Inflammatory macrophage (primary cell): Measurements from ENCODE around the gene TLE6.
"Not testable (repeated sequence)": the region's sequence is repeated elsewhere in the genome, so short reads cannot be mapped to it uniquely, and the experiment has no call there.

Experiments used
- DNase-seq, 2 donors: peaks; one replicate each; pipeline ENCODE4 v3.0.0-alpha.2; 2020 to 2022

Gene TLE6

DNA sequence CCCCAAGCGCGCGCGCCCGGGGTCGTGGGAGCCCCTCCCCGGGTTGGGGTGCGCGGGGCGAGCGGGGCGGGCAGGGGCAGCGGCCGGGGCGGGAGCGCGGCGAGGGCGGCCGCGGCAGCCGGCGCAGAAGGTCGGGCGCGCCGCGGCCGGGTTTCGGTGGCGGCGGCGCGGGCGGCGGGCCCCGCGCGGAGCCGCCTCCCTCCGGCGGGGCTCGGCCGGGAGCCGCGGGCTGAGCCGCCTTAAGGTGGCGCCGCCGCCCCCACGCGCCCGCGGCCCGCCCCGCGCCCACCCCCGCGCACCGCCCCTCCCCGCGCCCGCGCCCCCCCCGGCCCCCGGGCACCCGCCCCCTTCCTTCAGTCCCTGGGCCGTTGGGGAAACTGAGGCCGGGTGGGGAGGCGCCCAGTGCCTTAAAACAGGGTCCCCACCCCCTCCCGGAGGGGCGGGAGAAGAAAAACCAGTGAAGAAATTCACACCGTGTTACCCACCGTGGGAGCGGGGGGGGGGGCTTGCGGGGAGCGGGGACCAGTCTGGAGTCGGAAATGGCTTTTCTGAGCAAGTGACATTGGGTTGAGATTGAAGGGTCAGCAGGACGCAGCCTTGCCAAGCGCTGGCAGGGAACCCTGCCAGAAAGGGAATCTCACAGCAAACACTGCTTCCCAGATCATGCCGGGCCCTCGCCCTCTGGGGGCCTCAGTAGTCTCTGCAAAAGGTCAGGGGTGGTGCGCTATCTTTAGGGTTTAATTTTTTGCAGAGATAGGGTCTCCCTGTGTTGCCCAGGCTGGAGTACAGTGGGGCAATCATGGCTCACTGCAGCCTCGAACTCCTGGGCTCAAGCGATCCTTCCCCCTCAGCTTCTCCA, 51.9 kb downstream of the TLE6 start, which contains the start of gene TLE2:
Gene TLE2, minus strand, starts transcription at position 216 of the 859 bp plus-strand sequence. CDS start 376 bp downstream, outside the sequence.
- DNase-seq, result no peak

- DNase-seq, result no peak
Measured at GRCh38 chr19:3031607-3031867, 54.2 kb downstream of the TLE6 start.

GRCh38 chr19:3033595-3034405, 56.4 kb downstream of the TLE6 start:
- no peak for DNase-seq

- no peak for DNase-seq
Measured at GRCh38 chr19:3034406-3034655, 57.0 kb downstream of the TLE6 start.

DNA sequence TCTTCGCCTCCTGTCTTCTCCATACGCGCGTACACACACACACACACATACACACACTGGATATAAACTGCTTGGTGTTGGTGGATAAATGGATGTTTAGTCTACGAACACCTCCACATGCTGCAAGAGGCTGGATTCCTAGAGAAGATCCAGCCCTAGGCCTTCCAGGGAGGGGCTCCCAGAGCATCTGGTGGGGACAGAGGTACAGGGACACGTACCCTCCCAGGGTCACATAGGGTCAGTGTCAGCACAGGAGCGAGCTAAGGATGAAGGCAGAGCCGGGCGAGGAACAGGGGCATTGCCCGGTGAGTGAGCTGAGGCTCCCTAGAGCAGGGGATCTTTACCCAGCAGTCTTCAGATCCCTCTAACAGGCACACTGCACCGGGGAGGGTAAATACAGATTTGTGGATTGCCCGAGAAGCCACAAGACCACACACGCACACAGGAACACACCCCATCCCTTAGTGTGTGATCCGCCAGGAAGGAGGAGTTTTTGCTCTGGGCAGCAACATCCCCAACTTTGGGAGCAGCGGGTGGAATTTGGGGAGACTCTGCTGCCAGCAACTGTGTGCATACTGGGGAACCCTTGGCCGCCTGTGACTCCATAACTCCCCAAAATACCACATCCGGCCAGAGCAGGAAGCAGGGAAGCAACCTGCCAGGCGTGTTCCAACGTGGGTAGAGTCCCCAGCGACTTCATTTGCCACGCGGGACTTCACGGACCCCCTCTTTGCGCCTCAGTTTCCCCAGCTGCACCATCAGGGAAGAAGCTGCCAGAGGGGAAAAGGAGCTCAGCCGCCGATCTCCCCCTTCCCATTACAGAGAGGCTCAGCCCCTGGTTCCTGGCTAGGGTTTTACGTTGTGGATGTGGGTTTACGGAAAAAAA, 57.5 kb downstream of the TLE6 start:
- DNase-seq, result peak; percentile 42 to 54

DNA sequence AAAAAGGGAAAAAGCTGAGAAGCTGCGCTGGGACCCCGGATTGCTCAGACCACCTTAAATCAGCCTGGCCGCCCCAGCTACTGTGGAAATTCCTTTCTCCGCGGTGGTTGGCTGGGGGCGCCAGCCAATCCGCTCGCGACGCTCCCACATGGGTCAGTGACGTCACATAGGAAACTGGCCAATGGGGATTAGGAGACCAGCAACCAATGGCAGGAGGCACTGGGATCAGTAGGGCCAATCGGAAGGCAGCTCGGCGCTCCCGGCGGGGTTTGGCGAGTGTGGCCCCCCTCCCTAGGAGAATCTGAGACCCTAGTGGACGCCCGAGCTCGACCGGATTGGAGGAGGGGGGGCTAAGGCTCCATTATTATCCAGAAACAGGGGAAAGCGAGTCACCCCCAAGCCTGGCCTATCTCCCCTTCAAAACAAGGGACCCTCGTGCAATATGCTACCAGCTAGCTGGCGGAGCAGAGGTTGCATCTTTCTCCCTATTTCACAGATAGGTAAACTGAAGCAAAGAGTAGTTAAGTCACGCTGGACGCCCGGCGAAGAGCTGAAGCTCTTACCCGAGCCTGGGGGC, 58.3 kb downstream of the TLE6 start:
- peak; percentile 98 to 100 for DNase-seq

- DNase-seq, result peak; percentile 88
Measured at GRCh38 chr19:3036119-3036976, 59.0 kb downstream of the TLE6 start.

GRCh38 chr19:3036977-3037544, 59.7 kb downstream of the TLE6 start:
- not testable (repeated sequence) for DNase-seq

DNA sequence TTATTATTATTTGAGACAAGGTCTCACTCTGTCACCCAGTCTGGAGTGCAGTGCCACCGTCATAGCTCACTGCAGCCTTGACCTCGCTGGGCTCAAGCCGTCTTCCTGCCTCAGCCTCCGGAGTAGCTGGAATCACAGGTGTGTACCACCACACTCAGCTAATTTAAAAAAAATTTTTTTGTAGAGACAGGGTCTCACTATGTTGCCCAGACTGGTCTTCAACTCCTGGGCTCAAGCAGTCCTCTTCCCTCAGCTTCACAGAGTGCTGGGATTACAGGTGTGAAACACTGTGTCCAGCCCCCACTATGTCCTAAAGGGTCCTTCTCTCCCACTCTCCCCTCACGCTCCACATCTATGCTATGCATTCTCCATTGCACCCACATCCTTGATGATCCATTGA, 60.9 kb downstream of the TLE6 start:
- DNase-seq, result no peak

- DNase-seq, result no peak
Measured at GRCh38 chr19:3039125-3039524, 61.8 kb downstream of the TLE6 start.

DNA sequence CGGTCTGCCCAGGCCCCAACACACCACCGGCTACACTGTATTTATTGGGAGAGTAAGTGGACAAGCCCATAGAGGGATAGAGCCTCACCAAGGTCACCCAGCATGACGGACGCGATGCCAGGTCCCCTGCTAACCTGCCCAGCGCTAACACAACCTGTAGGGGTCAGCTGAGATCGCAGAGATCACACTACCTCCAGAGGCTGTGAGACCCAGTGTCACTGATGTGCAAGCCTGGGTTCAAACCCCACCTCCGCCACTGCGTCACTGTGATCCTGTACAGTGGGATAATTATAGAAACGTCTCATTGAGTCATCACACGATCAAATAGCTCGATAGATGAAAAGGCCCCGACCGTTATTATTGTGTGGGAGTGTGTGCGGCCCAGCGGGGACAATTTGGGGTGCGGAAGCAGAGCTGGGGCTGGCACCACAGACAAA, 62.3 kb downstream of the TLE6 start:
- DNase-seq, result no peak

DNA sequence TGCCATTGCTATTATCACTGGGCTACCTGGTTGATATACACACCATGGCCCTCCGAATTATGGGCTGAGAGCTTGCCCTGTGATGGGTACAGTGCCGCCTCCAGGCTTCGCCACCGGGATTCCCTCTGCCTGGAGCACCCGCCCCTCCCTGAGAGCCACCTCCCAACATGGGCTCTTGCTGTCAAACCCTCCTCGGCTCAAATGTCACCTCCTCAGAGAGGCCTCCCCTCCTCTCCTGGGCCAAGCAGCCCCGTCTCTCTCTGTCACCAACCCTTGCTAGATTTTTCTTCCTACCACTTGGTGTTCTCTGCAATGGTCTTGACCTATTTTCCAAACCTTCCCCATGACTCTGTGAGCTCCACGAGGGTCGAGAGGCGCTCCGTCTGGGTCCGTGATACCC, 64.0 kb downstream of the TLE6 start:
- DNase-seq, result no peak

DNA sequence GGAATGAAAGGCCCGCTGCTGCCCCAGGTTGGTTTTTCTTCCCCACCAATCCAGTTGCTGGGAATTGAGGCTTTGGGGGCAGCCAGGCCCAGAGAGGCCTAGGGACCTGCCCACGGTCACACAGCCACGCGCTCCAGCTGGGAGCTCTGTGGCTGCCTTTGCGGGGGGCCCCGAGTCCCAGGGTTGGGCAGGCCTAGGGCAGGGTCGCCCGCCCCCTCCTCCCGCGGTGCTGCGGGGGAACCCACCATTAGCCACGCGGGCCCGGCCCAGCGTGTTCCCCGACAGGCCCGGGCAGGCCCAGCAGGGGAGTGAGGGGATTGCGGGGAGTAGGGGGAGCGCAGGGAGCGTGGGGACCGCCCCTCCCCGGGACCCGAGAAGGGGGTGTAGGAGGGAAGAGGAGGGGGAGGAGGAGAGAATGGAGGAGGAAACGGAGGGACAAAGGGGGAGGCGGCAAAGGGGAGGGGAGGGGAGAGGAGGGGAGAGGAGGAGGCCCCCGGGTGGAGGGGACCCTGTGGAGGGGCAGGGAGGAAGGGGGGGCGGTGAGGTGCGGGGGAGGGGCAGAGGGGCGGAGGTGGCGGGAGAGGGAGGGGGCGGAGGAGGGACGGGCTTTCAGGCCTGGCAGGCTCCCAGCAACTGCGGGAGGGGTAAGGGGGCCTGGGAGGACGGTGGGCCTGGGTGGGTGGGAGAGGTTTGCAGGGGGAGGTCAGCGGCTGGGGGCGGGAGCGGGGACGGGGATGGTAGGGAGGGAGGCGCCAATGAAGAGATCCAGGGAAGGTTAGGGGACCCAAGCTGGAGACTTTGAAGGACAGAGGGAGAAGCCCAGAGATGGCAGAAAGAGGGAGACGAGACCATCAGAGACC, 64.6 kb downstream of the TLE6 start:
- DNase-seq, result no peak

GRCh38 chr19:3042621-3043267, 65.4 kb downstream of the TLE6 start:
- DNase-seq, result no peak
